ENCODE measurements around the gene MMD2.

The MMD2 gene

DNA sequence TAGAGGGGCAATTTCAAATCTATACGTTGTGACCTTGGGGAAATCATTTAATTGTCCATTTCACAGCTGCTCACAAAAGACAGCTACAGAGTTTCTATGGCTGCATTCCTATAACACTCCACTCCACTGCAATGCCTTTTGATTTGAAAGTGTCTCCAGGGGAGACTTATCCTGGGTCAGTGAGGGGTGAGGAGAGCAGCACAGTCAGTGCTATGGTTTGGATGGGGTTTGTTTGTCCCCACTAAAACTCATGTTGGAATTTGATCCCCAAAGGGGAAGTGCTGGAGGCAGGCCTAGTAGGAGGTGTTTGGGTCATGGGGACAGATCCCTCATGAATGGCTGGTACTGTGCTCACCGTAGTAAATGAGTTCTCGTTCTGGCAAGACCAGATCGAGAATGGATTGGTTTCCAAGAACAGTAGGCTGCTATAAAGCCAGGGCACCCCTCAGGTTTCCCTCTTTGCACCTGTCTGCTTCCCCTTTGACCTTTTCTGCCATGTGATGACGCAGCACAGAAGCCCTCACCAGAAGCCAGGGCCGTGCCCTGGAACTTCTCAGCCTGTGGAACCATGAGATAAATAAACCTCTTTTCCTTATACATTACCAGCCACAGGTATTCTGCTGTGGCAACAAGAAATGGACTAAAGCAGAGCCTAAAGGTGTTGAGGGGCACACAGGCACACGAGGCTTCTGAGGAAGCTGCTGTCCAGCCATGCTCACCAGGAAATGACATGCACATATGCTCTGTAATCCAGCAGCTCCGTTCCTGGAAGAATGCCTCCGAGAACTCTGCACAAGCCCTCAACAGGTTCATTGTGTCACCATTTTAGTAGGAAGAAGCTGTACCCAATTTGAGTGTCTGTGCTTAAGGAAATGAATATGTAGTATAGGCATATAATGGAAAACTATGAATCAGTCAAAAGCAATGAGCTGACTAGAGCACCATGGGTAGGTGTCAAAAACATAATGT is 92.2 kb downstream of the MMD2 start:
- FAIRE-seq = no peak

DNA sequence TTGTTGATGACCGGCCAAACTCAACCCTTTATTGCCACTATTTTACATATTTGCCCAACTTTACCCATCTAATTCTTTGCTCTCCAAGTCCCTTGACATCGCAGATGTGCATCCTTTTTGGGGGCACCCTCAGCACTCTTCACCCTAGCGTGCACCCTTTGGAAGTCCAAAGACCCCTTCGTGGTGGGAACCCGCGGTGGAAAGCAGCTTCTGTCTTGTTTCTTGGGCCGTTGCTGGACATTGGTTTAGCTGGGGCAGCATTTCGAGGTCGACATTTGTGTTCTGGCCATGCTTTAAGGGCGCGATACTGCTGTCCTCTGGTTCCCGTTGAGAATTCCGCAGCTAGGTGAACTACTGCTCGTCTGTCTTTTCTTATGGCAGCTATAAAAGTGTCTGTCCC is 96.8 kb downstream of the MMD2 start:
- no peak for FAIRE-seq

DNA sequence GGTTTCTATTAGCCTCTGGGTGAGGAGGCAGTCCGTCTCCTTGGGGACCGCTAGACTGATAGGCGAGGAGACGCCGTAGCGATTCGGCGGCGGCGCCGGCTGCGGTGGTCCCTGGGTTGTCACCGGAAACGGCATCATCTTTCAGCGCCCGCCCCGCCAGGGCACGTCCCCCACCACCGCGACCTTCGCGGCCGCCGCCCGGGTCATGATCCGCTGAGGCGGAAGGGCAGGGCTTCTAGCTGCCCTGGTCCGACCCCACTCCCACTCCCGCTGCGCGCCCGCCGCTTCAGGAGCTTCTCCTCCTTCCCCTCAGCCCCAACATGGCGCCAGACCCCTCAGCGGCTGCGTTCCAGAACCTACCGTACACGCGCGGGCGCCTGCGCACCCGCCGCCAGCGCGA is 97.3 kb downstream of the MMD2 start, which contains the start of gene PAPOLB:
Gene PAPOLB (minus strand): TSS at position 358 of the 400 bp plus-strand sequence. CDS start 220 bp downstream, at position 138.
- no peak for FAIRE-seq

DNA sequence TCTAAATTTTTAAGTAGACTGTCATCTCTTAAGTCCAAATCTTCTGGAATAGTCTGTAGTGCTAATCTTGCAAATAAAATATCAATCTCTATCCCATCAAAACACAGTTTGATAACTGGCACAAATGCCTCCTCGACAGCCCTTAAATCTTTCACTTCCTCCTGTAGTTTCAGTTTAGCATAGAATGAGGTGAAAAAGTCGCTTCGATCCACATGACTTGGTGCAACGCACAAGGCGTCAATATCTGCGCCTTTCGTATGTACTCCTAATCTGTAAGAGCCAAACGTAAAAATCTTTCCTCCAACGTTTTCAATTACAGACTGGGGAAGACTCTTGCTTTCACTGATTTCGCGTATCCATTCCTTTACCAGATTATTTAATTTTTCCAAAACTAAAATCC is 97.8 kb downstream of the MMD2 start:
- no peak for FAIRE-seq

DNA sequence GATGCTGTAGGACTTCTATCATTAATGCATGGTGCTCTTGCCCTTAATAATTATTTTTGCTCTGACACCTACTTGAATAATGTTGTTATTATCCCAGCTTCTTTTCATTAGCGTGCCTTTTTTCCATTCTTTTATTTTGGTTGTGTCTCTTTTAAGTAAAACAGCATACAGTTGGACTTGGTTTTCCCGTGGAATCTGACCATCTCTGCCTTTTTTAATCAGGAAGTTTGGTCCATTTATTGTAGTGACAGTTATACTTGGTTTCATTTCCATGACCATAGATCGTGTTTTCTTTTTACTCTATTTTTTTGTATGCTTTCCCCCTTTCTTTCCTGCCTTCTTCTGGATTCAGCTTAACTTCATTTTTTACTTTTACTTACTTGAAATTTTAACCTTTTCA is 101.8 kb downstream of the MMD2 start:
- no peak for FAIRE-seq

DNA sequence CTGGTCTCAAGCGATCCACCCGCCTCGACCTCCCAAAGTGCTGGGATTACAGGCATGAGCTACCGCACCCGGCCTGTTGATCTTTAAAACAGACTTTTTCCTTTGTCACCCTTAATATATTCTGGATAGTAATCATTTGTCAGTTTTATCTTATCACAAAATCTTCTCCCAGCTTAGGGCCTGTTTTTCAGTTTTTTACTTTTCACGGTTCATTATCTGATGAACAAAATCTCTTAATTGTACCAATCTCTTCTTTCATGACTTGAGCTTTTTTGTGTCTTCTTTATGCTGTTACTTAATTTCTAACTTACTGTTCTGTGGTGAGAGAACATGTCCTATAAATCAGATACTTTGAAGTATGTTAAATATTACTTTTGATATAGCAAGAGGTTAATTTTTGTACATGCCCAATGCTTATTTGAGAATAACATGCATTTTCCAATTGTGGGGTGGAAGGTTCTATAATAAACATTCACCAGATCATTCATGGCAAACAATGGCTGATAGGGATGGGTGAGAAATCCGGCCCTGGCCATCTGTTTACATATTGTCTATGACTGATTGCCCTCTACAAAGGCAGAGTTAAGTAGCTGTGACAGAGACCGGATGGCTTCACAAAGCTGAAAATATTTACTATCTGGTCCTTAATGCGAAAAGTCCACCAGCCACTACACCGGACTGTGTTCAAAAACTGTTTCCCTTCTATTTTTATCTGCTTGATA is 102.5 kb downstream of the MMD2 start:
- FAIRE-seq = no peak
